GM08714 (cell line): Measurements from ENCODE around the gene TRIM3.
A peak's percentile ranks its signal among the peaks of the same experiment; 100 is the strongest.

Source experiments
- H3K4me3 ChIP-seq: fragments of 200-500 bp; sonication (Bioruptor generic); 2 replicates; pipeline ENCODE4 v1.5.1; 2014; ENCODE audit warnings: mild to moderate bottlenecking, low read length, inconsistent platforms
- ZNF274 ChIP-seq: IDR thresholded peaks from 2 replicates; pipeline ENCODE4 v1.6.1; 2012; ENCODE audit warnings: mild to moderate bottlenecking, low read depth, low read length

The TRIM3 gene

GRCh38 chr11:6437993-6438392 lies 35.7 kb downstream of the TRIM3 start:
- H3K4me3 ChIP-seq, result no peak overlapping the region
- no peak for TF ChIP-seq ZNF274

- no peak overlapping the region for H3K4me3 ChIP-seq
- no peak for TF ChIP-seq ZNF274
These were observed 36.3 kb downstream of the TRIM3 start for GRCh38 chr11:6437423-6437822.

DNA sequence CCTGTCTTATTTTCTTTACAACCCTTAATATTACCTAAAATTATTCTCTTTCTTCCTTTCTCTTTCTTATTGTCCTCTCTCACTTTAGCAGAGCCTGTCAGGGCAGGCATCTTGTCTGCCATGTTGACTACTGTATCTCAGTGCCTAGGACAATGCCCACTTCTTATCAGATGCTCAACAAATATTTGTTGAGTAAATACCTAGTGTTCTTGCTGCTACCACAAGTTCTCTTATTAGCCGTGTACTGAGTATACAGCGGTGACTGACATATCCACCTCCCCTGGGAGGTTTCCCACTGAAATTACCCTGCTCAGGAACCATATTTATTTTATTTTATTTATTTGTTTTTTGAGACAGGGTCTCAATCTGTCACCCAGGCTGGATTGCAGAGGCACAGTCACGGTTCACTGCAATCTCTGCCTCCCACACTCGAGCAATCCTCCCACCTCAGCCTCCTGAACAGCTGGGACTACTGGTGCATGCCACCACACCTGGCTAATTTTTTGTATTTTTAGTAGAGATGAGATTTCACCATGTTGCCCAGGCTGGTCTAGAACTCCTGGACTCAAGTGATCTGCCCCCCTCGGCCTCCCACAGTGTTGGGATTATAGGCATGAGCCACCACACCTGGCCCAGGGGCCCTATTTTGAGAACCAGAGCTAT lies 39.6 kb downstream of the TRIM3 start:
- H3K4me3 ChIP-seq, result no peak overlapping the region
- no peak for TF ChIP-seq ZNF274

- TF ChIP-seq ZNF274, result no peak
- no peak overlapping the region for H3K4me3 ChIP-seq
These were observed 41.9 kb downstream of the TRIM3 start for GRCh38 chr11:6431861-6432260.

- no peak for TF ChIP-seq ZNF274
- no peak overlapping the region for H3K4me3 ChIP-seq
These were observed 46.2 kb downstream of the TRIM3 start for GRCh38 chr11:6427516-6427915.

DNA sequence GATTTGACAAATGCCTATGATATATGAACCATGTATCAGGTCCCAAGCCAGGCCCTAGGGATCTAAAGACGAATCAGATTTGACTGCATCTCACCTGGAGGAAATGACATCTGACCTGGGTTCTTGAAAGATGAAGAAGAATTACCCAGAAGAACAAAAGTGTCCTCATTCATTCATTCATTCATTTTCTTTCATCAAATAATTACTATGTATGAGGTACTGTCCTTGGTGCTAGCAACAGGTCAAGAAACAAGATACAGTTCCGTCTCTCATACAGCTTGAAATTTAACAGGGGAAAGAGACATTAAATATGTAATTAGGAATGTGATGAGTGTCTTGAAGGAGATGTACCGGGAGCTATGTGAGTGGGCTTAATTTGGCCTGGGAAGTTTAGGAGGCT lies 53.1 kb downstream of the TRIM3 start:
- no peak for TF ChIP-seq ZNF274
- H3K4me3 ChIP-seq, result no peak overlapping the region

DNA sequence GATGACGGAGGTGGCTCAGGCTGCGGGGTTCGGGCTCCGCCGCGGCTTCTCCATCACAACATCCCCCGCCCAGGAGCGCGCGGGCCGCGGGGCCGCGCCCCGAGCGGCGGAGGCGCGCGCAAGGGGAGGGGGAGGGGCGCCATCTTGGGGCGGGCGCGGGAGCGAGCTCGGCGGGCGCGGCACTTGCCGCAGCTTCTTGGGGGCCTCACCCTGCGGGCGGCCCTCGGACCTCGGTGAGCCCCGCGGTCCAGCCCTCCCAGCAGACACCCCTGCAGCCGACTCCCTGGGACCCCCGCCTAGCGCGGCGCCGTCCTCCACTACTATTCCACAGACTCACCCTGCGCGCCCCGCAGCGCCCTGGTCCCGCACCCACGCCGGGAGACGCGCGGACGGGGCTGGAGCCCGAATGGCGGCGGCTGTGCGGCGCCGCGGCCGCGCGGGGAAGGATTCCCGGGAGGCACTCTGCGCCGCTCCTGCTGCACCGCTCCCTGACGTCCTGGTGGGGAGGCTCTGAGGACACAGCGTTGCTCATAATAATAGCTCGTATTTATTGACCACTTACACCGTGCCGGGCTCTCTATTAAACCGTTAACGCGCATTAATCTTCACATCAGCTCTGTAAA lies 54.6 kb downstream of the TRIM3 start, which contains the start of gene APBB1:
APBB1 (minus strand) TSS at position 86 of the 623 bp plus-strand sequence. CDS start 7,747 bp downstream, outside the sequence.
- H3K4me3 ChIP-seq, result peak within 1 kb of the TSS; percentile 88
- no peak for TF ChIP-seq ZNF274

GRCh38 chr11:6418557-6419008 lies 55.2 kb downstream of the TRIM3 start:
- peak overlapping the region; percentile 88 for H3K4me3 ChIP-seq
- TF ChIP-seq ZNF274, result no peak

- TF ChIP-seq ZNF274, result no peak
- no peak overlapping the region for H3K4me3 ChIP-seq
These were observed 55.7 kb downstream of the TRIM3 start for GRCh38 chr11:6417907-6418556.

- no peak overlapping the region for H3K4me3 ChIP-seq
- TF ChIP-seq ZNF274, result no peak
These were observed 57.9 kb downstream of the TRIM3 start for GRCh38 chr11:6415797-6416196.

GRCh38 chr11:6414874-6415328 lies 58.8 kb downstream of the TRIM3 start:
- H3K4me3 ChIP-seq, result no peak overlapping the region
- no peak for TF ChIP-seq ZNF274

- TF ChIP-seq ZNF274, result no peak
- no peak overlapping the region for H3K4me3 ChIP-seq
These were observed 59.9 kb downstream of the TRIM3 start for GRCh38 chr11:6413791-6414201.

GRCh38 chr11:6411594-6412031 lies 62.1 kb downstream of the TRIM3 start:
- TF ChIP-seq ZNF274, result no peak
- no peak overlapping the region for H3K4me3 ChIP-seq

DNA sequence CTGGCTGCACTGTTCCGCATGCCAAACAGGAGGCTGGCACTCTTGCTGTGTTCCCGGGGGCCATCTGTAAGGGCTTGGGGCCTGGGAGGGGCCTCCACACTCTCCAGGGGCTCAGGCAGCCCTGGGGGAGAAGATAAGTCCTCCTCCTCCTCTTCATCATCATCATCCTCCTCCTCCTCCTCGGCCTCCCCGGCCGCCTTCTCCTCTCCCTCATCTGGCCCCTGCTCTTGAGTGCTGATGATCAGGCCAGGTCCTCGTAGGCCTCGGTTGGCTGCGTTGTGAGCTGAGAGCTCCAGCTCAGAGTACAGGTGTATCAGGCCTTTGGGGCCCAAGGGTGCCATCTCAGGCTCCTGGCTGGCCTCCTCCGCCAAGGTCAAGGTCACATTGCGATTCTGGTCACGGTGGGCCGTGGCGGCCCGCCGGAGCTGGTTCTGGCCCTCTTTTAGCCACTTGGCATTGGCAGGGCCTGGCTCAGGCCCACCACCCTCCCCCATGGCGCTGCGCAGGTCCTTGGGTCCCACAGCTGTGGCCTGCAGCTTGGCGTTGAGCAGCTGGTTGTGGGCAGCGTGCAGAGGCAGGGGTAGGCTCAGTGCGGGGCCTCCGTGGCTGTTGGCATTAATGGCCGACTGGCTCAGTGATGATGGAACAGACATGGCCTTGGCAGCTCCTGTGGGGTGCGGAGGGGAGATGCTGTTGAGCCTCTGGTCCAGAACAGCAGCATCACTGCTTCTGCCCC lies 62.9 kb downstream of the TRIM3 start:
- H3K4me3 ChIP-seq, result no peak overlapping the region
- no peak for TF ChIP-seq ZNF274
